AG09309 (cell line): ENCODE data around the gene AFF3.

Experiments
- DNase-seq: peaks from one replicate; pipeline ENCODE4 v3.0.0-alpha.2; 2010; ENCODE audit warnings: low read depth
- H3K4me3 ChIP-seq: 2 replicates; pipeline ENCODE4 v1.5.1; 2011; ENCODE audit warnings: mild to moderate bottlenecking, low read depth, low read length, moderate library complexity; ENCODE audit not compliant: control insufficient read depth
- CTCF ChIP-seq: IDR thresholded peaks from 2 replicates; pipeline ENCODE4 v1.5.1; 2011; ENCODE audit warnings: mild to moderate bottlenecking, low read depth, low read length, inconsistent platforms; ENCODE audit not compliant: insufficient read depth, control insufficient read depth; ENCODE audit errors: missing control alignments

The AFF3 gene

GRCh38 chr2:100043891-100044255, 98.5 kb downstream of the AFF3 start:
- no peak overlapping the region for H3K4me3 ChIP-seq
- DNase-seq, result no peak
- TF ChIP-seq CTCF, result no peak

GRCh38 chr2:100043081-100043890, 99.1 kb downstream of the AFF3 start:
- DNase-seq, result no peak
- no peak overlapping the region for H3K4me3 ChIP-seq
- TF ChIP-seq CTCF, result no peak

- no peak for DNase-seq
- no peak for TF ChIP-seq CTCF
Observed at GRCh38 chr2:100042562-100042961, 99.8 kb downstream of the AFF3 start.

GRCh38 chr2:100041946-100042345, 100.4 kb downstream of the AFF3 start:
- DNase-seq, result no peak
- no peak for TF ChIP-seq CTCF
- H3K4me3 ChIP-seq, result no peak overlapping the region

More at GRCh38 chr2:100042562-100042961, 99.8 kb downstream of the AFF3 start:
- H3K4me3 ChIP-seq, result no peak overlapping the region

GRCh38 chr2:100041385-100041784, 101.0 kb downstream of the AFF3 start:
- no peak for DNase-seq
- TF ChIP-seq CTCF, result no peak
- no peak overlapping the region for H3K4me3 ChIP-seq

GRCh38 chr2:100040906-100041305, 101.5 kb downstream of the AFF3 start:
- no peak for DNase-seq
- no peak for TF ChIP-seq CTCF
- no peak overlapping the region for H3K4me3 ChIP-seq
